ENCODE results near the gene GULP1.

The GULP1 gene

DNA sequence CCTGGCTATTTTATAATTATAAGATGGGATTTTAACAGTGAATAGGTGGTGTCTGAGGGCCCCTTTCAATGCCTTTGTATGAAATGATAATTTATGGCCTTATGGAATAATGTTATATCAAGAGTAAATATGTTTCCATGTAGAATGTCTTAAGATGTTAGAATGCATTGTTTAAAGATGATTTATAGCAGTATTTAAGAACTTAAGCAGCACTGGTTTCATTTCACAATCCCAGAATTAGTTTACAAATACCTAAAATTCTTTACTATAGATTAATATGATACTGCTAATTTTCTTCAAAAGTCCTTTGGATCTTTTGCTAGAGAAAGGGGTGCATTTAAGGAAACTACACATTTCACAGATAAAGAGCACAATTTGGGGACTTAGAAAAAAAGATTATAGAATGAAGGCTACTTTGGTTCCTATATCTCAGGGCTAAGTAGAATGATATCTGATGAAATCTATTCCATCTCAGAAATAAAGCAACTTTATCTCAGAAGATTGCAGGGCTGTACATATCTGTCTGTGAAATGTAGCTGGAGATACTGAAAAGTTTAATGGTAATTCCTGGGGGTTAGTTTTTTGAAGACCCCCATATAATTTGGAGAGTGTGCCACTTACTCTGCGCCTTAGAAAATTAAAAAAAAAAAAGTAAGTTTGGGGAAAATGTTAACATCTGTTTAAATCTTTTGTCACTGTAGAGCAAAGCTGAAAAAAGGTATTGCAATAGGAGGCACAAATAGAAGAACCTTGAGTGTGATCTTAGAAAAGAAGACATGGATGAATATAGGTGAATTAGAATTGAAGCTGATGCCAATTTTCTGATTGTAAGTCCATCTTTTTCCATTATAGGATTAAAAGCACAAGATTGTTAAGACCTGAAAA is 123.4 kb downstream of the GULP1 start:
- DNase-seq (ENCODE audit: low spot score) = no peak
- TF ChIP-seq, protein P1, sequence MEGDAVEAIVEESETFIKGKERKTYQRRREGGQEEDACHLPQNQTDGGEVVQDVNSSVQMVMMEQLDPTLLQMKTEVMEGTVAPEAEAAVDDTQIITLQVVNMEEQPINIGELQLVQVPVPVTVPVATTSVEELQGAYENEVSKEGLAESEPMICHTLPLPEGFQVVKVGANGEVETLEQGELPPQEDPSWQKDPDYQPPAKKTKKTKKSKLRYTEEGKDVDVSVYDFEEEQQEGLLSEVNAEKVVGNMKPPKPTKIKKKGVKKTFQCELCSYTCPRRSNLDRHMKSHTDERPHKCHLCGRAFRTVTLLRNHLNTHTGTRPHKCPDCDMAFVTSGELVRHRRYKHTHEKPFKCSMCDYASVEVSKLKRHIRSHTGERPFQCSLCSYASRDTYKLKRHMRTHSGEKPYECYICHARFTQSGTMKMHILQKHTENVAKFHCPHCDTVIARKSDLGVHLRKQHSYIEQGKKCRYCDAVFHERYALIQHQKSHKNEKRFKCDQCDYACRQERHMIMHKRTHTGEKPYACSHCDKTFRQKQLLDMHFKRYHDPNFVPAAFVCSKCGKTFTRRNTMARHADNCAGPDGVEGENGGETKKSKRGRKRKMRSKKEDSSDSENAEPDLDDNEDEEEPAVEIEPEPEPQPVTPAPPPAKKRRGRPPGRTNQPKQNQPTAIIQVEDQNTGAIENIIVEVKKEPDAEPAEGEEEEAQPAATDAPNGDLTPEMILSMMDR (IDR thresholded peaks at IDR 0.05) = no peak
- H3K27ac ChIP-seq = no peak overlapping the region
- no peak overlapping the region for H3K4me3 ChIP-seq

DNA sequence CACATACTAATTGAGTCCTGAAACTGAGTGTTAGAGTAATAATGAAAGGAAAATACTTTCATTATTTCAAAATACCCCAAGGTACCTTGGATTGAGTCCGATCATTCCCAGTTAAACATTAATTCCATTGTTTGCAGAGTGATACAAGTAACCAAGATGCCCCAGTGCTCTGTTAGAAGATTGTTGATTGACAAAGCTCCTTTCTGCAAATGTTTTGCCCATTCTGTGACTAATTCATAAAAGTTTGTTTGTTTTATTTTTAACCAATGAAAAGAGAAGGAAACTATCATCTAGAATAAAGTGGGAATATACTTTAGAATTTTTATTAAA is 124.0 kb downstream of the GULP1 start:
- TF ChIP-seq, protein P1 (IDR thresholded peaks at IDR 0.05) = no peak
- no peak for DNase-seq (ENCODE audit: low spot score)
- Histone ChIP-seq H3K4me3 (no peak overlapping the region), H3K27ac (no peak overlapping the region)

DNA sequence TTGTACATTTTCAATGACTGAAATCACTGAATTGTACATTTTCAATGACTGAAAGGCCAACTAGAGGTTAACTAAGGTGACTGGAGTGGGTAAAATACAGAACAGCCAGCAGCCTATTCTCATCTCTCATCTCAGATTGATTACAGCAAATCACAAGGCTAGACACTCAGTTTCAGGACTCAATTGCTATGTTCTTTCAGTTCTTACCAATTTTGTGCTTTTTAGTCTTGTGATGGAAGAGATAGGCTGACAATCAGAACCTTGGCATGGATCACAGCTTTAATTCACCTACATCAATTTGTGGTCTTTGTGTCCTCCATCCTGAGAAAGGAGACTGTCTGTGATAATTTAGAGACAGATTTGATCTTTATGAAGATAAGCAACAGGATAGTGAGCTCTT is 124.7 kb downstream of the GULP1 start:
- DNase-seq (ENCODE audit: low spot score) = no peak
- no peak overlapping the region for H3K4me3 ChIP-seq
- no peak overlapping the region for H3K27ac ChIP-seq
- TF ChIP-seq, protein P1 (IDR thresholded peaks at IDR 0.05) = no peak

DNA sequence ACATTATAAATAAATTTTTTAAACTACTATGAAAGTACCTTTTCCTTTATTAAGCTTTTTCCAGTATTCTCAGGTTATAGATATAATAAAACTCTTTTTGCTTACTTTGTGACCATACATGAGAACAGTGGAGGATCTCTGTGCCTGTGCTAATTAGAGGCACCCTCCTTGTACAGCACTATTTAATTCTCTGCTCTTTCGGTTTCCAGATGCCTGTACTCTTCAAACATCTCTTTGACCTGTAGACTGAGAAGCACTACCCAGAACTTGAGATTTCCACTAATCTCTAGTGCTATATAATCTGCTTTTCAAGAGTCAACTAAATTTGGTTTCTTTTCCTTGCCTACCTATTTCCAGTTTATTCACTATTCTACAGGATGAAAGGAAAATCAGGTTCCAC is 131.1 kb downstream of the GULP1 start:
- TF ChIP-seq, protein P1 (IDR thresholded peaks at IDR 0.05) = no peak
- DNase-seq (ENCODE audit: low spot score) = no peak
- Histone ChIP-seq H3K27ac (no peak overlapping the region), H3K4me3 (no peak overlapping the region)

DNA sequence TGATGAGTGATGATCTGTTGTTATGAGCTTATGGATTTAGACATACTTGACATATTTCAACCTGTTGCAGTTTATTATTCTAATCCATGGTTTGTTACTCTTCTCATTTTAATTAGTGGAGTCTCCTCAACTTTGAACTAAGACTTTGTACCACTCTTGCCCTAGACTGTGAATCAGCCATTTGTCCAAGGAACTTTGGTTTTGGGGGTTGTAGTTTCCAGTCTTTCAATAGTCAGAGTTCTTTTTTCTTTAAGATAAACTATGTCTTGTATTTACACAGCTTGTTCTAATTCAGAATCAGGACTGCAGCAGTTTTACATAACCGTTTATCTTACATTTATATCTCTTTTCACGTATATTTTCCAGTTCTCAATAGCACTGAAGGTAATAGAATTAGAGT is 133.6 kb downstream of the GULP1 start:
- TF ChIP-seq, protein P1 (IDR thresholded peaks at IDR 0.05) = no peak

DNA sequence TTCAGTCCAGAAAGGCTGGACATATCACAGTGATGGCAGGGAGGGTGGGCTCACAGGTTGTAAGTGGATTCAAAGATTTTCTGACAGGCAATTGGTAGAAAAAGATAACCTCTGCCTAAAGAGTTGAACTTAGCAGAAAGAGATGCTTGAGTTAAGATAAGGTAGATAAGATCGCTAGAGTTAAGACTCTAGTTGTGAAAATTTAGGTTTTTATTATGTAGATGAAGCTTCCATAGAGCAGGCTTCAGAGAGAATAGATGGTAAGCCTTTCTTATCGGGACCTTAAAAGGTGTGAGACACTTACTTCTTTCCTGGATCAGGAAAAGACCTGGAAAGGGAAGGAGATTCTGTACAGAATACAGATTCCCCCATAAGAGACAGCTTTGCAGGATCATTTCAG is 134.4 kb downstream of the GULP1 start:
- TF ChIP-seq, protein P1 (IDR thresholded peaks at IDR 0.05) = no peak
- Histone ChIP-seq H3K4me3 (no peak overlapping the region), H3K27ac (no peak overlapping the region)
- no peak for DNase-seq (ENCODE audit: low spot score)

More for the DNA sequence above, 133.6 kb downstream of the GULP1 start:
- Histone ChIP-seq H3K27ac (no peak overlapping the region), H3K4me3 (no peak overlapping the region)
- no peak for DNase-seq (ENCODE audit: low spot score)

DNA sequence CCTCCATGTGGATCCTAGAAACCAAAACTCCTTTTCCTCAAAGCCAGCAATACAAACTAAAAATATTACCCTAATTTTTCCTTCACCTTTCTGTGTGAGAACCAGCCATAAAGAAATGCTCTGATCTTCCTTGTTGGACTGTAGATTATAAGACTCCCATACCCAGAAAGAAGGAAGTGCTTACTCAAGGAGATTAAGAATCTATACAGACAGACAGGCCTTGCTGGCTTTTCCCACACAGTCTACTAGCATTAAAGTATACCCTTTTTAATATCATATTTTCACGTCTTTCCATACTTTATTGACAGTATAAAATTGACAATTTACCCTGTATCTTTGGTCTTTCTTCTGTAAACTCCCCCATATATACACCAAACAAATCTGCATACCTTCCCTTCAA is 139.0 kb downstream of the GULP1 start:
- Histone ChIP-seq H3K4me3 (no peak overlapping the region), H3K27ac (no peak overlapping the region)
- TF ChIP-seq, protein P1 (IDR thresholded peaks at IDR 0.05) = no peak
- no peak for DNase-seq (ENCODE audit: low spot score)

All from coronary artery (tissue), 2 donors.